GM18868 (cell line): Measurements from ENCODE around the gene KLF6.

ENCODE experiments used
- ATAC-seq: cut with Tn5 transposase; IDR thresholded peaks from one replicate; pipeline ENCODE4 v1.9.1; 2021; ENCODE audit warnings: mild to moderate bottlenecking, moderate library complexity; ENCODE audit not compliant: unreplicated experiment

Gene KLF6

GRCh38 chr10:3775696-3776551 lies 9.1 kb downstream of the KLF6 start:
- ATAC-seq = no peak

- no peak for ATAC-seq
Measured at GRCh38 chr10:3774814-3775695, 10.0 kb downstream of the KLF6 start.

DNA sequence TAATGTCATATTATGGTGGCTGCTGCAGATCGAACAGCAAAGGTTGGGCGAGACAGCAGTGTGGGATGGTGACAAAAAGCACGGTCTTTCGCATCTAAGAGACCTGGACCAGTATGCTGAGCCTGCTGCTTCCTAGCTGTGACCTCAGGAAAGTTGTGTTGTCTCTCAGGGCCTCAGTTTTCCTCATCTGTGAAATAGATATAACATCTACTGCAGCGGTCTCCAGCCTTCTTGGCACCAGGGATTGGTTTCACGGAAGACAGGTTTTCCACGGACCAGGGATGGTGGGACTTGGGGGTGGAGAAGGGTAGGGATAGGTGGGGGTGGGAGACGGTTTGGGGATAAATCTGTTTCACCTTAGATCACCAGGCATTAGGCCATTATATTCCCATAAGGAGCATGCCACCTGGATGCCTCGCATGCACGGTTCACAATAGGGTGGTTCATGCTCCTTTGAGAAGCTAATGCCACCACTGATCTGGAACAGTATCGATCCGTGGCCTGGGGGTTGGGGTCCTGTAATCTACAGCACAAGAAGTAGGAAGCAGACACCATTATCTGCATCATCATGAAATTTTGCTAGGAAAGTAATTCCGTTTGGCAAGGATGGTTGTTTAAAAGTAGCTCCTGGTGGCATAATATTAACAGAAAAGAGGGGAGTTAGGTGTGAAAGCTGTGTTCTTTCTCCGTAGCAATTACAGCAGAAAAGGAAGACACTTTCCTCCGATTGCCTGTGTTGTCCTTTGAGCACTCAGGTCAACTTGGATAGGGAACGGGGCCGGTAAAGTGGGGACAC lies 10.8 kb downstream of the KLF6 start:
- ATAC-seq = no peak

- ATAC-seq = no peak
Measured at GRCh38 chr10:3773460-3774017, 11.5 kb downstream of the KLF6 start.

GRCh38 chr10:3772361-3773171 lies 12.4 kb downstream of the KLF6 start:
- ATAC-seq = no peak

GRCh38 chr10:3770611-3771110 lies 14.3 kb downstream of the KLF6 start:
- ATAC-seq = no peak

DNA sequence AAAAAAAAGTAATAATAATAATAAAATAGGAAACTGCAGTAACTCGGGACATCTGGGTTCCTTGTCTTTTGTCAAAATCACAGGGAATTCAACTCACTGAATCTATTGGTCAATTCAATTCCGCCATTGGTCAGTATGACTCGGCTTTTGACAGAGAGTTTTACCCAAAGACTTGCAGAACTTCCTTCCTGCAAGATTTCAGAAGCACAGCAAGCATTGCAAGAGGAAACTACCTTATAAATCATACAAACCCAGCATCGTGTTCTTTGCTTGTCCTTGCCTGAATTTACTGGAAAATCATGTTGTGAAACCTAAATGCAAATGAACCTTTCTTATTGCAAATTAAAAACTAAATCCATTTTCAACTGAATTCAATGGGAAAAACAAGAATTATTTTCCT lies 15.5 kb downstream of the KLF6 start:
- no peak for ATAC-seq

- ATAC-seq = no peak
Measured at GRCh38 chr10:3766046-3766756, 18.8 kb downstream of the KLF6 start.

- ATAC-seq = no peak
Measured at GRCh38 chr10:3765146-3765545, 19.9 kb downstream of the KLF6 start.

DNA sequence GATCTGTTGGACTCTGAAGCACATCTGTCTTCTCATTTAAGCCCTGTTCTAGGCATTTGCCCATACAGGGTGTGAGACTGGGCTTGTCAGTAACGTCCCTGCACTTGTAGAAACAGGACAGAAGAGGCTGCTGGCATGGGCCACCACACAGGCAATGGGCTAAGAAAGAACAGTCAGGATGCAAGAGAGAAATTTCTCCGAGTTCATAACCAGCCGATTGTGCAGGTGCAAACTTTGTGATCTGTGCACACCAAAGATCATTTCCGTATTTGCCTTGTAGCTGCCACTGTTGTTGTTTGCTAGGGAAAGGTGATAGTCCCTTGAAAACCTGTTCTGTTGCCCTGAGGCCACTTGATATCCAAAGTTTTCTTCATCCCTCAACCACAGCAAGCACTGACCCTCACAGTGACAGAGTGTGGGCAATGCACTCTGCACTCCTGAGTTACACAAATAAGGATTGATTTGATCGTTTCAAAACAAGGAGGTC lies 20.3 kb downstream of the KLF6 start:
- no peak for ATAC-seq

DNA sequence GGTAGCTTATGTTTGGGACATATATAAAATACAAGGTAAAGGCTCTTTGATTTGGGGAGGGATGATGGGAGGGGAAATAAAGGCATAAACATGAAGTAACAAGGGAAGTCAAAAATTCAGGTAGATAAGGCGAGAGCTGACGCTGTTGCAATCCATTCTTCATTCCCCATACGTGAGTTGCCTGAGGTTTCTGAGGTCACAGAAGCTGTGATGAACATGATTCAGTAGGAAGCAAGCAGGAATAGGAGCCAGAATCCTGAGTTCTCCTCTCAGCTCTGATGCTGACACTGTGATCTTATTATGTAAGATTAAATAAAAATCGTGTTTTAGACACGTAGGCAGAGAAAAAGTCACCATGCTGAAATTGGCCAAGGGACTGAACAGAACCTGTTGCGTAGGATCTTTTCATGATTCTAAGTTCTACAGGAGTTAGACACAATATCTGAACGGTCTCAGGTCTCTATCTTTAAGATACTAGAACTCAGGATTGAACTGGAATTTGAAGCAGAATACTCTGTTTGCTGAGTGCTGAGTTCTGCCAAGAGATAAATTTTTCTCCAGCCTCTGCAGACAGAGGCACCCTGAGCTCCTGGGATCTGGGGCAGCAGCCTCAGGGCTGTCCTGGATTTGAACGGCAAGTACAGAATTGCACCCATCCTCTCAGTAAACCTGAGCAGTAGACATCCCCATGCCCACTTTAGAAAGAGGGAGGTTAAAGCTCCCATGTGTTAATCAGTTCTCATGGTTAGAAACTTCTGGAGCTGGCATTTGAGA lies 21.0 kb downstream of the KLF6 start:
- ATAC-seq = no peak

DNA sequence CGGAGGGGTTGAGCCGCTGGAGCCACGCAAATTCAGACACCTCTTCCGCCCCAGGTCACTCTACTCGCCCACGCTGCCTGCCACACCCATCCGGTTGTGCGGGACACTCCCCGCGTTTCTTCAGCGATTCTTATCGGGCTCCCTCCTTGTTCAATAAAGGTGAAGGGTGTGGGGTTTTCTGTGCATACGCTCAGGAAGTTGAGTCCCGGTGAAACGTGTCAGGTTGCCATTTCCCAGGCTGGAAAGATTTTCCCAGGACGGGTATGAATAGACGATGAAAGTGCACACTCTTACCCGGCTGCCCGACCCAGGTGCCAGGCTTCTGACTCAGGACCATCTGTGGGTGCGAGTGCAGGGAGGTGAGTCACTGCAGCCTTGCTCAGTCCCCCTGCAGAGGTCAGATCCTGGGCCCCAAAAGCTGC lies 22.0 kb downstream of the KLF6 start:
- ATAC-seq = no peak

DNA sequence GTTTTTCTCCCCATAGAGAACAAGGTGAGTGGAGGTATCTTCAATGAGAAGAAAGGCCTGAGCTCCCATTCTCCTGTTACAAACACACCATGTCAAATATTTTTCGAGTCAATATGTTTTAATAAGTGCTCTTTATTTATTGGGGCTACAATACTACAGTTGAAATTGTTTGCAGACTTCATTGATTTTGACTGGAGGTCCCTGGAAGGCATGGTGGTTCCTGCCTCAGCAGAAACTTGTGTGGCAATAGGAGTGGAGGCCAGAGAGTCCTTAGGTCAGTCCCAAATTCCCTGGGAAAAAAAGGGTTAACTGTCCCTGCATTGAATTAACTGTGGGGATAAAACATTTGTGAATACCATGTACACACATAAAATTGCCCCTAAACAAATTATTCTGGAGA lies 22.7 kb downstream of the KLF6 start:
- ATAC-seq = no peak

DNA sequence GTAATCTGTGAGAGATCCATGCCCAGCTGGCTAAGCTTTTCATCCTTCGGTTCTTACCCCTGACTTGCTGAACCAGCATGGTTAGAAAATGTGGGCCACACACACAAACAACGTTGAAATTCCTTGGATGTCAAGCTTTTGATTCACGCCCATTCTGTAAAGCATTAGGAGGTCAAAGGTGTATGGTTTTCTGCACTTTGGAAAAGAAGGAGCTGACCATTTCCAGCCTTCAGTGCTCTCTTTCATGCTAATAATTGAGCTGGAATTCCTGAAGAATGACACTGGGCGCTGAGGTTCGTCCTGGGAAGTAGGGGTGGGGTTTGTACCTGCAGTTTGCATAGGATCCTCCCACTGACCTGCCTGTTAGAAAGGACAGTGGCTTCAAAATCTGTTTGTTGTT lies 23.1 kb downstream of the KLF6 start:
- ATAC-seq = no peak

GRCh38 chr10:3761021-3761686 lies 23.9 kb downstream of the KLF6 start:
- ATAC-seq = peak; percentile 56

DNA sequence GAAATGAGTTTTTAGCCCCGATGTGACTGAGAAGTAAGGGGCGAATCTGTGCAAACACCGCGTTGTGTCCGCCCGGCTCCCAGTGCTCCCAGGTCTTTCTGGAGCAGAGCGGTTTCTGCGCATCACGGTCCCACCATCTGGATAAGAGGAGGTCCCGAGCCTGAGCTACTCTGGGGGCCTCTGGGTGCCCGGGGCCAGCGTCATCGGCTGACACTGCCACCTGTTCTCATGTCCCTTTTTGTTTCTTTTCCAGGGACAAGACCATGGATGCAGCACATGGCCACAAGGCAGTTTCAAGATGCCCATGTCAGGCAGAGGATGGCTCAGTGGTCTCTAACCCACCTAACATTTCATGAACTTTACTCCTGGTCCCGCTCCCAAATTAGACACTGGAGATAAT lies 24.9 kb downstream of the KLF6 start:
- ATAC-seq = no peak

DNA sequence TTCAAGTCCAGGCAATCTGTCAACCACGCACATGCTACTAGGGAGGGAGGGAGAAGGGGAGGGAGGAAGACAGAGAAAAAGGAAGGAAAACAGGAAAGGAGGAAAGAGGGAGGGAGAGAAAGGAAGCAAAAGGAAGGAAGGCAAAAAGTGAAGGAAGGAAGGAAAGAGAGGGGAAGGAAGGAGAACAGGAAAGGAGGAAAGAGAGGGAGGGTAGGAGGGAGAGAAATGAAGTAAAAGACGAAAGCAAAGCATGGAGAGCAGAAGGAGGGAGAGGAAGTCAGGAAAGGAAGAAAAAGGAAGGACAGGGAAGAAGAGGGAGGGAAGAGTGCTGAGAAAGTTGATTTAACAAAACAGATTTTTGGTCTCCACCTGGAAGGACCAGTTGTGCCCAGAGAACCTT lies 25.6 kb downstream of the KLF6 start:
- no peak for ATAC-seq

DNA sequence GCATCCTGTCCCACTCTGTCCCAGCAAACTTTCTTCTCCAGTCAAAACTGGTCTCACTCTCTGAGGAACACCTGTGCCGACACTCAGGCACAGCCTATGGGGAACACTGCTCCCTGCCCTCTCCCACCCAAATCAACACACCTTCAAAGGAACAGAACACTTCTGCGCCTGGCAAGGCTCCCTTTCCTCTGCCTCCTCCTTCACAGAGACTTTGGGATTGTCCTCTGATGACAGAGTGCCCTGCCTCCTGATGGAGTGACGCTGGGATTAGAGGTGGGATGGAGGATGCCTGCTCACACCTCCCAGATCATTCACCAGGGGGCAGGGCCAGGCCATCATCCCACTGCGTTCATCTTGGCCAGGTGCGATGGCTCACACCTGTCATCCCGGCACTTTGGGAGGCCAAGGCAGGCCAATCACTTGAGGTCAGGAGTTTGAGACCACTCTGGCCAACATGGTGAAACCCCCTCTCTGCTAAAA lies 26.5 kb downstream of the KLF6 start:
- ATAC-seq = no peak
